AG09309 (cell line): ENCODE data around the gene FAM47E.
"Not testable (repeated sequence)": the region's sequence is repeated elsewhere in the genome, so short reads cannot be mapped to it uniquely, and the experiment has no call there.

ENCODE experiments used
- DNase-seq: peaks from one replicate; pipeline ENCODE4 v3.0.0-alpha.2; 2010; ENCODE audit warnings: low read depth
- H3K4me3 ChIP-seq: 2 replicates; pipeline ENCODE4 v1.5.1; 2011; ENCODE audit warnings: mild to moderate bottlenecking, low read depth, low read length, moderate library complexity; ENCODE audit not compliant: control insufficient read depth
- TF ChIP-seq, protein P1 (sequence below): IDR thresholded peaks from 2 replicates; pipeline ENCODE4 v1.5.1; 2011; ENCODE audit warnings: mild to moderate bottlenecking, low read depth, low read length, inconsistent platforms; ENCODE audit not compliant: insufficient read depth, control insufficient read depth; ENCODE audit errors: missing control alignments

The FAM47E gene

DNA sequence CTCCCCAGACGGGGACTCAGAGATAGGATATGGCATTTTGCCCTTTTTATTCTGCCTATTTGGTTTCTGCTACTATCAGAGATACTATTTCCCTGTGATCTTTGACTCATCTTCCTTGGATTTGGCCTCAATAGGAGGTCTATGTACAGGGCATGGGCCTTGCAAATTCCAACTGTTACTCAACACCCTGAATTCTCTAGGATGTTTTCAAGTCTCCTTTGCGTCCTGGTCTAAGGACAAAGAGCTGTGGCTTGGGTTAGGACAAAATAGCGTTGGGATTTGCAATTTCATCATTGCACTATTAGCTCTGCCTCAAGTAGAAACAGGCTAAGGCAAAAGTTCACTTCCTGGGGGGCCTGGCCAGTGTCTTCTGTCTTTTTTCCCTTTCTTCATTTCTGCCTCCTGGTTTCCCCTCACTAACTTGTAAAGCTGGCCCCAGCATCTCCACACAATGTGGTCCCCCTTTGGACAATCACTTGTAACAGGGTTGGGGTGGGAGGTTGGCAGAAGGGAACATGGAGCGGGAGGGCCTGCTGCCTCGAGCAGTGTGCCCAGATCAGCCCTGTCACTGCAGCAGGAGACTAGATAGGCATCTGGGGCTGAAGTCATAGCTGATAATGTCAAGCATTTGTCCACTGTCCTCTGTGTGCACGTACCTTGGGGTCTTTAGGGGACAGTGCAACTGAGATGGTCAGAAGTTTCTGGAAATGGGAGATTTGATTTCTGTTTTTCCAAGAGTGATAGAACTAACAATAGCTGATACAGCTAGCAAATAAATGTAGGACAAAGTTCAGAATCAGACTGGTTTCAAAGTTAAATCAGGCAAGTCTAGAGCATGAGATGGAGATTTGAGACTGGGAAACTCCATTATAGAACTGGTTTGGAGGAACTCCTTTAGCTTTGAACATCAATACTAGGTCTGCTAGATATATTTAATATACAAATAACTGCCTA is 29.2 kb downstream of the FAM47E start:
- TF ChIP-seq, protein P1, sequence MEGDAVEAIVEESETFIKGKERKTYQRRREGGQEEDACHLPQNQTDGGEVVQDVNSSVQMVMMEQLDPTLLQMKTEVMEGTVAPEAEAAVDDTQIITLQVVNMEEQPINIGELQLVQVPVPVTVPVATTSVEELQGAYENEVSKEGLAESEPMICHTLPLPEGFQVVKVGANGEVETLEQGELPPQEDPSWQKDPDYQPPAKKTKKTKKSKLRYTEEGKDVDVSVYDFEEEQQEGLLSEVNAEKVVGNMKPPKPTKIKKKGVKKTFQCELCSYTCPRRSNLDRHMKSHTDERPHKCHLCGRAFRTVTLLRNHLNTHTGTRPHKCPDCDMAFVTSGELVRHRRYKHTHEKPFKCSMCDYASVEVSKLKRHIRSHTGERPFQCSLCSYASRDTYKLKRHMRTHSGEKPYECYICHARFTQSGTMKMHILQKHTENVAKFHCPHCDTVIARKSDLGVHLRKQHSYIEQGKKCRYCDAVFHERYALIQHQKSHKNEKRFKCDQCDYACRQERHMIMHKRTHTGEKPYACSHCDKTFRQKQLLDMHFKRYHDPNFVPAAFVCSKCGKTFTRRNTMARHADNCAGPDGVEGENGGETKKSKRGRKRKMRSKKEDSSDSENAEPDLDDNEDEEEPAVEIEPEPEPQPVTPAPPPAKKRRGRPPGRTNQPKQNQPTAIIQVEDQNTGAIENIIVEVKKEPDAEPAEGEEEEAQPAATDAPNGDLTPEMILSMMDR = no peak
- DNase-seq = no peak
- H3K4me3 ChIP-seq = no peak overlapping the region

DNA sequence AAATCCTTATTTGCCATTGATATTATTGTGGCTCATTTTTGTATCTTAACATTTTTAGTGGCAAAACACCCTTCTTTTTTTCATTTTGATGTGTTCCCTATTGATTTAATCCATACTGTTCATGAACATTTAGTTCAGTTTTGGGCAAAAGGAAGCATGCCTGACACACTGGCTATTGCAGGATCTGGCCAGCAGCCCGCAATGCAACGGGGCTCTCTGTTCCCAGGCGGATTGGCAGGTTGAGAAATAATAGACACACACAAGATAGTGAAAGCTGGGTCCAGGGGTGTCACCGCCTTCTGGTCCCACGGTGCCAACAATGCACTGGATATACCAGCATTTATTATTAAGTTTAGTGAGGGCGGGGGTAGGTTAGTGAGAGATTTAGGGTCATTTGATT is 30.1 kb downstream of the FAM47E start:
- not testable (repeated sequence) for DNase-seq, H3K4me3 ChIP-seq

- no peak overlapping the region for H3K4me3 ChIP-seq
- DNase-seq = no peak
- TF ChIP-seq, protein P1 = no peak
Observed at GRCh38 chr4:76282941-76283689, 31.6 kb downstream of the FAM47E start.

GRCh38 chr4:76283900-76284299 is 32.4 kb downstream of the FAM47E start:
- H3K4me3 ChIP-seq = no peak overlapping the region
- DNase-seq = no peak
- TF ChIP-seq, protein P1 = no peak

DNA sequence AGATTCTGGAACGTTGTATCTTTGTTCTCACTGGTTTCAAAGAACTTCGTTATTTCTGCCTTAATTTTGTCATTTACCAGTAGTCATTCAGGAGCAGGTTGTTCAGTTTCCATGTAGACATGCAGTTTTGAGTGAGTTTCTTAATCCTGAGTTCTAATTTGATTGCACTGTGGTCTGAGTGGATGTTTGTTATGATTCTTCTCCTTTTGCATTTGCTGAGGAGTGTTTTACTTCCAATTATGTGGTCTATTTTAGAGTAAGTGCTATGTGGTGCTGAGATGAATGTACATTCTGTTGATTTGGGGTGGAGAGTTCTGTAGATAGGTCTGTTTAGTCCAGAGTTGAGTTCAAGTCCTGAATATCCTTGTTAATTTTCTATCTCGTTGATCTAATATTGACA is 36.3 kb downstream of the FAM47E start:
- DNase-seq, H3K4me3 ChIP-seq: not testable (repeated sequence)

GRCh38 chr4:76292730-76293129 is 41.2 kb downstream of the FAM47E start:
- no peak for DNase-seq
- no peak overlapping the region for H3K4me3 ChIP-seq
- TF ChIP-seq, protein P1 = no peak

DNA sequence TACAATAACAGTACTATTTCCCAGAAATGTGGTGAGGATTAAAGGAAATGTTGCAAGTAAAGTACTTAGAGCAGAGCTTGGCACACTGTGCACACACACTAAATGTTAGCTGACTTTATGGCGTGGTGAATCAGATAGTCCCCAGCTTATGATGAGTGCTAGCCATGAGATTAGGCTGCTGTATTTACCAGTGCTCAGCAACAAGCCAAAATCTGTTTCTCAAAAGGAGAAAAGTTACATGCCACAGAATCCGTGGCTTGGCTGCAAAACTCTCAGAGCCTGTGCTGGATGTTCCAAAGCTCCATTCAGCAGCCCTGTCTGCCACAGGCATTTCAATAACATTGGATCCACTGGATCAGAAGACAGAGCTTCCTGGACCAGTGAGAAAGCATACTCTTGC is 42.3 kb downstream of the FAM47E start:
- peak; percentile 24 for DNase-seq
- H3K4me3 ChIP-seq = no peak overlapping the region
- TF ChIP-seq, protein P1 = no peak
